ENCODE data around the gene EEF1AKMT3. TPM values are rescaled to one million over a fixed set of nuclear protein-coding genes. Genes with fewer than 3 reads are reported as not detected.
A peak's percentile ranks its signal among the peaks of the same experiment; 100 is the strongest.

Gene EEF1AKMT3
- total and polyA plus RNA-seq, 9 of the 15 experiments (the other 6 are each of a cell fraction or from before 2014, with no cell fraction given), result 4.1 to 17.2 (median 7.9) TPM

GRCh38 chr12:57756406-57757341, 15.7 kb upstream of the EEF1AKMT3 start (continued):
- TF ChIP-seq REST (IDR thresholded peaks at IDR 0.05; ENCODE audit: borderline replicate concordance), result peak; percentile 43; the same call in 1 of the 2 replicates
- no peak for TF ChIP-seq REST (CRISPR knock-in tag; IDR thresholded peaks at IDR 0.05; ENCODE audit: low read depth)
- TF ChIP-seq MTA3 (IDR thresholded peaks at IDR 0.05; ENCODE audit: borderline replicate concordance), result peak; percentile 60; the same call in 1 of the 2 replicates
- TF ChIP-seq CTCFL (IDR thresholded peaks at IDR 0.05; ENCODE audit: borderline replicate concordance, insufficient read depth, low read depth, low read length, poor library complexity, severe bottlenecking), result no peak
- TF ChIP-seq NBN (IDR thresholded peaks at IDR 0.05; ENCODE audit: low read depth), result peak; percentile 44; the same call in 1 of the 2 replicates
- no peak for TF ChIP-seq ZFP91 (CRISPR knock-in tag; IDR thresholded peaks at IDR 0.05)
- TF ChIP-seq SMARCA4 (IDR thresholded peaks at IDR 0.05), result no peak
- no peak for TF ChIP-seq TSHZ1 (CRISPR knock-in tag; IDR thresholded peaks at IDR 0.05)
- TF ChIP-seq MYC (IDR thresholded peaks at IDR 0.05; ENCODE audit: low read depth, low read length), result no peak
- no peak for TF ChIP-seq MYC (CRISPR knock-in tag; IDR thresholded peaks at IDR 0.05; ENCODE audit: borderline replicate concordance, low read depth)

Data from K562 (cell line).